GM21825 (cell line): ENCODE results near the gene GAD1.

Experiments used
- ATAC-seq: cut with Tn5 transposase; IDR thresholded peaks from one replicate; pipeline ENCODE4 v1.9.1; 2021; ENCODE audit warnings: mild to moderate bottlenecking, moderate library complexity; ENCODE audit not compliant: unreplicated experiment

GAD1 gene

GRCh38 chr2:170891893-170892292, 75.2 kb downstream of the GAD1 start:
- ATAC-seq = no peak

- ATAC-seq = no peak
Measured at GRCh38 chr2:170892391-170892951, 75.8 kb downstream of the GAD1 start.

GRCh38 chr2:170895023-170895757, 78.5 kb downstream of the GAD1 start:
- no peak for ATAC-seq

DNA sequence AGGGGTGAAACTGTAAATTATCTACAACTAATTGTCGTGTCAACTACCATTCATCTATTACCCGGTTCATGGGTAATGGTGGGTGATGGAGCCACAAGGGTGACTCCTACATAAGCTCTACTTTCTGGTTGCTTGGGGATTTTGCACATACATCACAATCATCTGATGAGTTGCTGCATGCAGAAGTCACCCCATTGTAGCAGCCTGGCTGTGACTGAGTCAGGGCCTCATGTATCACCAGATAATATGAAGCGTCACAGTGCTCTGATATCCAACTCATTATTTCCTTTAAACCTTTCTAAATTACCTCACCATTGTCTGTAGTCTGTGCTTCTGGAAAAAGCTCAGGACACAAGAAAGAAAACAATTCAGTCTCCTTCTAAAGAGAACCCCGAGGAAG, 79.9 kb downstream of the GAD1 start:
- no peak for ATAC-seq

- no peak for ATAC-seq
Measured at GRCh38 chr2:170897108-170897507, 80.4 kb downstream of the GAD1 start.

- no peak for ATAC-seq
Measured at GRCh38 chr2:170905864-170906263, 89.2 kb downstream of the GAD1 start.
